GM19240 (cell line): ENCODE results near the gene PEMT.

Experiments used
- DNase-seq: peaks from one replicate; pipeline ENCODE4 v3.0.0; 2011; ENCODE audit warnings: low spot score; ENCODE audit not compliant: insufficient read length

PEMT gene

DNA sequence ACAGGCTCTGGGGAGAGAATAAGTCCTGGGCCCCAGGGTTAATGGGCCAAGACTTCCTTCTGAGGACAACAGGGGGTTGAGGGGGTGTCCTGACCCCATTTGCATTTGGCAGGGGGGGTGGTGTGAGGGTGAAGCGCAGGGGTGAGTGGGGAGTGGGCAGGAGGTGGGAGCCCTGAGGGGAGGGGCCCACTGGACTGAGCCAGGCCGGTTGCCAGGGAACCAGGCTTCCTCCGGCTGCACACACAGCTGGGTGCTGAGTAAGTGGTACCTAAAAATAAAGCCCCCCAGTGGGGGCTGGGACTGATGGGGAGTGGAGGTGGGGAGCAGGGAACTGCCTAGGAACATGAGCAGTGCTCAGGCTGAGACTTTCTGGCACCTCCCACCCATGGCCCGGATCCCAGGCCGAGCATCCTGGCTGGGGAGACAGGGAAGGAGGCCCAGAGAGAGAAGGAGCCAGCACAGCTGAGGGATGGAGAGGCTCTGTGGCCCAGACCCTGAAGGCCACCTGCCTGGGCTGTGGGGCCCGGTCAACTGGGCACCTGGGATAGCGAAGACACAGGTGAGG is 87.9 kb downstream of the PEMT start:
- DNase-seq = no peak

GRCh38 chr17:17502741-17503565 is 88.6 kb downstream of the PEMT start:
- no peak for DNase-seq

DNA sequence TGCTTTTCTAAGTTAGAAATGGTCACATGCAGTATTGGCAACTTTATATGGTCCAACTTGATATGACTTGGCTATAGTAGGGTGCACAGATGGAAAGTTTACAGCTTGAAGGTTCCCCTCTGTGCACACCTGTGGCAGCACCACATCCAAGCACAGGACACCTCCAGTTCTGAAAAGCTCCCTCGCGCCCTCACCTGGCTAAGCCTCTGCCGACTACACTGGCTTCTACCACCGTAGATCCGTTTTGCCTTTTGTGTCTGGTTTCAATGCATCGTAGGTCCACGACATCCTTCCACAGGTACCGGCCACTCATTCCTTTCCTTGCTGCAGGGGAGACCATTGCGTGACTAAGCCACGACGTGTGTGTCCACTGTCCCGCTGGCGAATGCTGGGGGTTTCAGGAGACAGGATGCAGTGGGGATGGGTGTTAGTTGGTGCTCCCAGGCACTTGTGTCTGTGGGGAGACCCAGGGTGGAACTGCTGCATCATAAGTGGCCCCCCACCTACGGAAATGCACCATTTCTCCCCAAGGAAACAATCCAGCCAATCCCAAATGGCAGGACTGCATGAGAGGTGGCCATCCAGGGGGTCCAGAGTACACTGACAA is 90.4 kb downstream of the PEMT start:
- no peak for DNase-seq

DNA sequence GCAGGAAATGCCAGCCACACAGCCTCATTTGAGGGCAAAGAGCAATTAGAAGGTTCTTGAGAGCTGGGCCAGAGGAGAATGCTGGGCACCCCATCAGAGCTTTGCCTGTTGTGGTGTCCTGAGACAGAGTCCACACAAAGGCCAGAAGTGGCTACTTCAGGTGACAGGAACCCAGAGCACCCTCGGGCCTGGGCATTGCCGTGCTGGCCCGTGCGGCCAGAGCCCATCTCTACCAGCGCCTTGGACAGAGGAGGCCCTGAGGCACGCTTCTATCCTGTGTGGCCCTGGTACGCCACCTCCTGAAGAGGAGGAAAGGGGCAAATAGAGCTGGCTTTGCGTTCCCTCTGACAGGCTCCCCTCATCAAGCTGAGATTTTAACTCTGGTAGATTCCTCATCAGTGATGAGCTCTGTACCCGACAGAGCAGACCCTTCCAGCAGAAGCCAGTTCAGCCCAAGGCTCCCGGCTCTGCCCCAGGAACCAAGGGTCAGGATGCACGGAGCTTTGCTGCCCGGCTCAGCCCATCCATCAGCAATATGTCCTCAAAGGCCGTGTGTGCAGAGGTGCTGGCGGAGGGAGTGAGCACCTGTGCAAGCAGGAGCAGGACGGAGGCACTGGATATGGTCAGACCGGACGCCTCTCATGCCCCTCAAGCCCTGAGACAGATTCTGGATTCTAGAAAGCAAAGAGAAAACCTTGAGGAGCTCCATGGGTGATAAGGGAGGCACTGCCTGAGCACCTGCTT is 91.9 kb downstream of the PEMT start:
- DNase-seq = no peak

GRCh38 chr17:17498606-17499301 is 92.8 kb downstream of the PEMT start:
- no peak for DNase-seq

GRCh38 chr17:17497845-17498520 is 93.5 kb downstream of the PEMT start:
- no peak for DNase-seq

- DNase-seq = no peak
These were observed 94.3 kb downstream of the PEMT start for GRCh38 chr17:17497065-17497844.

- peak; percentile 95 for DNase-seq
These were observed 95.1 kb downstream of the PEMT start, which contains the start of gene RASD1 for GRCh38 chr17:17496189-17497064. TSS of gene RASD1 (minus strand) at chr17:17496395. CDS start at chr17:17496181, 214 bp downstream.

DNA sequence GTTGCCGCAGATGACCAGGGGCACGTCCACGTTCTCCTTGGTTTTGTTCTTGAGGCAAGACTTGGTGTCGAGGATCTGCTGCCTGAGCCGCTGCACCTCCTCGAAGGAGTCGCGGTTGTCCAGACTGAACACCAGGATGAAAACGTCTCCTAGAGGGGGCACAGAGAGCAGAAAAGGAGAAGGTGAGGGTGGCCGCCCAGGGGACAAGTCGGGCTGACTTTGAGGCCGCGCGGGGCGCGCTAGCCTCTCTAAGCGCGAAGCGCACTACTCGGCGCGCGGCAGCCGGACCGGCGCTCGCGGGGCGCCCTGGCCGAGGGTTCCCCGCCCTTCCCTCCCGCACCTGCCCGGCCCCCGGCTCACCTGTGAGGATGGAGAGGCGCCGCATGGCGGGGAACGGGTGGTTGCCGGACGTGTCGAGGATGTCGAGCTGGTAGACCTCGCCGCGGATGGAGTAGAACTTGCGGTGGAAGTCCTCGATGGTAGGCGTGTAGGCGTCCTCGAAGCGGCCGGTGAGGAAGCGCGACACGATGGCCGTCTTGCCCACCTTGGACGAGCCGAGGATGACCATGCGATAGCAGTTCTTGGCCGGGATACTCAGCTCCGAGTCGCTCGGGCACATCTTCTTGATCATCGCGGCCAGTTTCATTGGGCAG is 95.8 kb downstream of the PEMT start:
- no peak for DNase-seq

DNA sequence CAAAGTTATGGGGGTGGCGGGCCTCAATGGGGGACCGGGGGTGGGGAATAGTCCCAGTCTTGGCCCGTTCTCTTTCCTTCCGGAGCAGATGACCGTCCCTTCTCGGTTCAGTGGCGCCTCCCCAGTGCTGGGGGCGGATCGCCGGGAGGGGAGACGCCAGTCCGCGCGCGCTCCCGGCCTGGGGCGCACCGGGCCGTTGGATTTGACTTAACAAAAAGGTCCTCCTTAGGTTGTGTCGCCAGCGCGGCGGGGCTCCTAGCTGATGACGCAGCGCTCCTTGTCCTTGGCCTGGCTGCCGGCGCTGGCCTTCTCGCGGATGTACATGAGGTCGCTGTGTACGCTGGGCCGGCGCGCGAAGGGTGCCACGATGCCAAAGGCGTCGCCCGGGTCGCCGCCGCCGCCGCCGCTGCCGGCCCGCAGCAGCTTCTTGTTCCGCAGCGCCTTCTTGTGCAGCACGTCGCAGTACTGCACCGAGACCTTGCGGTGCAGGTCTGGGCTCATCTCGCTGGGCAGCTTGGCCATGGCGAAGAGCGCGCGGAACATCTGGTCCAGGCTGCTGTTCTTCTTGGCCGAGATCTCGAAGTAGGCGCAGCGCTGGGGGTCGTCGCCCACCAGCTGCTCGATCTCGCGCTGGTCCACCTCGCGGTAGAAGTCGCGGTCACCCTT is 96.5 kb downstream of the PEMT start:
- DNase-seq = no peak

GRCh38 chr17:17494499-17494869 is 97.0 kb downstream of the PEMT start:
- DNase-seq = no peak

- DNase-seq = no peak
These were observed 97.5 kb downstream of the PEMT start for GRCh38 chr17:17493986-17494466.

GRCh38 chr17:17493249-17493985 is 98.1 kb downstream of the PEMT start:
- no peak for DNase-seq

- no peak for DNase-seq
These were observed 98.9 kb downstream of the PEMT start for GRCh38 chr17:17492571-17492970.

- no peak for DNase-seq
These were observed 99.4 kb downstream of the PEMT start for GRCh38 chr17:17492085-17492484.

DNA sequence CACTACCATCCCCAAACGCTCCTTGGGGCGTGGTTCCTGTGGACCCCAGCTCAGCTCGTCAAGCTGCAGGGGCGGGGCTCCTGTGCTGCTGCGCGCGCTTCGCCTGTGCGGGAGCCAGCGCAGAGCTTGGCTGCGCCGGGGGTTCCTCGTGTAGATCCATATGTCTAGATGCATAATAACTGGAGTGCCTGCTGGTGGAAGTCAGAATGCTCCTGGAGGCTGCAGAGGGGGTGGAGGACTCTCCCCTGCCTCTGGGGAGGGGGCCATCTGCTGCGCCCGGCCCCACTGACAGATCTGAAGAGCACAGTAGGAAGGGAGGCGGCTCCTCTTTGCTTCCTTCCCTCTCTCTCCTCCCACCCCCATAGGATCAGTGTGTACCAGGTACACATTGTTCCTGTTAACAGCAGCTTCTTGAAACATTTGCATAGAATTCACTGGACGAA is 99.9 kb downstream of the PEMT start:
- no peak for DNase-seq

- DNase-seq = no peak
These were observed 100.5 kb downstream of the PEMT start for GRCh38 chr17:17491031-17491471.
